CD4-positive, alpha-beta T cell treated with Interleukin-21 for 1 hour (primary cell): ENCODE data around the gene GREM1.

Experiments
- DNase-seq: peaks from one replicate; pipeline ENCODE4 v3.0.0-alpha.2; 2020

GREM1 gene

DNA sequence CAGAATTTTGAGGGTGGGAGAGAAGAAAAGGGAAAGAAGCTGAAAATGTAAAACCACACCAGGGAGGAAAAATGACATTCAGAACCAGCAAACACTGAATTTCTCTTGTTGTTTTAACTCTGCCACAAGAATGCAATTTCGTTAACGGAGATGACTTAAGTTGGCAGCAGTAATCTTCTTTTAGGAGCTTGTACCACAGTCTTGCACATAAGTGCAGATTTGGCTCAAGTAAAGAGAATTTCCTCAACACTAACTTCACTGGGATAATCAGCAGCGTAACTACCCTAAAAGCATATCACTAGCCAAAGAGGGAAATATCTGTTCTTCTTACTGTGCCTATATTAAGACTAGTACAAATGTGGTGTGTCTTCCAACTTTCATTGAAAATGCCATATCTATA is 15.5 kb downstream of the GREM1 start:
- DNase-seq = no peak

DNA sequence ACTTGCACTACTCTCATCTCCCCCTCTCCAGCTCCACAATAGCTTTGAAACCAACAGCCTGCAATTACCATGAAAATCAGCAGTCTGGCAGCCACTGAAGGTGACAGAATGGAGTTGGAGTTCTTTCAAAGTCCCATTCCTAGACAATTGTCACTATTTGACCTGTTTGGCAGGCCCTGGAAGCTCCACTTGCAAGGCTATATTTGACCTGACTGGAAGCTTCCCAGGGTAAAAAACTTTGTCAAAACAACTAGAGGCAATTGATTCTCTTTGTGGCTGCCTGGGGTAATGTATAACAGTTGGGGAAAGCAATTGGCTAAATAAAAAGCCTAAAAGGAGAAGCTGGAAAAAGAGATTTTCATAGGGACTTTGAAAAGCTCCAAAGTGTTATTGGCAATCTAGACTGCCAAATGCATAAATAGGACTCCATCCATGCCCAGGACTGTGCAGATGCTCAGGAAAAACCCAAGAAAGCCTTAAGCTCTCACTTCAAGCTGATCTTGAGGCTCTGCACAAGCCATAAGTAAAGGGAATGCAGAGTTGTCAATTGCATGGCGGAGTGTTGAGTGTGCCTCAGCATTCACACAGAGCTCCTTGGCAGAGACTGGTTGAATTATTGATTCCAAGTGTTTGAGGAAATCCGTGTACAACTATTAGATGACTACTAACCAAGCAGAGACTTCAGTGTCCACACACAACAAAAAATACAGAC is 18.3 kb downstream of the GREM1 start:
- no peak for DNase-seq

DNA sequence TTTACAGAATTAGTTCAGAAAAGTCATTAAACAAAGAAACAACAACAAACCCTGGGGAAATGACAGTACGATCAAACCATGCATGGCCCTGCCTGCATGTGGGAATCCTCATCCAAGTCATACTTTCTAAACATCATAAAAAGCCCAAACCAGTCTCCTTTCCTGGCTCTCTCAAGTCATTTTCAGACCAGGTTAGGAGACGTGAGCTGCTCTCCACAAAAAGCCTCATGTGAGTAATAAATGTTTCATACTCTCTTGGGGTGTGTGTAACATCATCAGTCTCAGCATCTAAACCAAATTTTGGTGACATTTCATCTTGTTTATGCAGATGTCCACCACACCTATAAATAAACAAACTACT is 18.9 kb downstream of the GREM1 start:
- DNase-seq = no peak

DNA sequence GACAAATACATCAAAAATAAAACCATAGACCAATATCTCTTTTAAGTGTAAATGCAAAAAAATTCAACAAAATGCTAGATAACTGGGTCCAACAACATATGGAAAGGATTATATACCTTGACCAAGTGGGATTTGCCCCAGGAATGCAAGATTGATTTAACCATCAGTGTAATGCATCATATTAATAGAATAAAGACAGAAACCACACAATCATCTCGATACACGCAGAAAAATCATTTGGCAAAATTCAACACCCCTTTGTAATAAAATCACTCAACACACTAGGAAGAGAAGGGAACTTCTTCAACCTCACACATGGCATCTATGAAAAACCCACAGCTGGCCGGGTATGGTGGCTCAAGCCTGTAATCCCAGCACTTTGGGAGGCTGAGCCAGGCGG is 19.5 kb downstream of the GREM1 start:
- no peak for DNase-seq

DNA sequence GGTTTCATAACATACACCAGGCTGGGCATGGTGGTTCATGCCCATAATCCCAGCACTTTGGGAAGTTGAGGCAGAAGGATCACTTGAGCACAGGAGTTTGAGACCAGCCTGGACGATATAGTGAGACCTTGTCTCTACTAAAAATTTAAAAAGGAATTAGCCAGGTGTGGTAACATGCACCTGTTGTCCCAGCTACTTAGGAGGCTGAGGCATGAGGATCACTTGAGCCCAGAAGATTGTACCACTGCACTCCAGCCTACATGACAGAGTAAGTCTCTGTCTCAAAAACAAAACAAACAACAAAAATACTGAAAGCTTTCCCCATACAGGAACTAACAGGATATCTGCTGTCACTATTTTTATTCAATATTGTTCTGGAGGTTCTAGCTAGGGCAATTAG is 20.9 kb downstream of the GREM1 start:
- no peak for DNase-seq

DNA sequence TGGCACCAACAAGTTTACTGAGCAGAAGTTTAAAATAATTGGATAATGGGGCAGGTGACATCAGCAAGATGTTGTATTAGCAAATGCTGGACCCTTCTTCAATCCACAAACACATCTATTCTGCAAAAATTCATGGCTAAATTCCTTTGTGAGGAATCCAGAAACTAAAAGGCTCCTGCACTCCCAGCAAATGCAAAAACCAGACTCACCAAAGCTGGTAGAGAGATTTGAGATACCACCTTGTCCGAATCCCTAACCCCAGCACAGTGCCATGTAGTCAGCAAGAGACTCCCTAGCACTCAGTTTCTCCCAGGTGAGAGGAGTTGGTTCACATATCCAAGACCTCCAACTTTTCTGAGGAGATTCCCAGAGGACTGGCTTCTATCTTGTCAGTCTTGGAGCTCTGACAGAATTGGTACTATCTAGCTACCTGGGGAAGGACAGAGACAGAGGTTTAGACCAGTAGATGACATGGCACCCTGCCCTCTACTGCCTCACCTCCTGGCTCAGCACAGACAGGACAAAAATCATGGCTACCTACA is 21.8 kb downstream of the GREM1 start:
- no peak for DNase-seq

DNA sequence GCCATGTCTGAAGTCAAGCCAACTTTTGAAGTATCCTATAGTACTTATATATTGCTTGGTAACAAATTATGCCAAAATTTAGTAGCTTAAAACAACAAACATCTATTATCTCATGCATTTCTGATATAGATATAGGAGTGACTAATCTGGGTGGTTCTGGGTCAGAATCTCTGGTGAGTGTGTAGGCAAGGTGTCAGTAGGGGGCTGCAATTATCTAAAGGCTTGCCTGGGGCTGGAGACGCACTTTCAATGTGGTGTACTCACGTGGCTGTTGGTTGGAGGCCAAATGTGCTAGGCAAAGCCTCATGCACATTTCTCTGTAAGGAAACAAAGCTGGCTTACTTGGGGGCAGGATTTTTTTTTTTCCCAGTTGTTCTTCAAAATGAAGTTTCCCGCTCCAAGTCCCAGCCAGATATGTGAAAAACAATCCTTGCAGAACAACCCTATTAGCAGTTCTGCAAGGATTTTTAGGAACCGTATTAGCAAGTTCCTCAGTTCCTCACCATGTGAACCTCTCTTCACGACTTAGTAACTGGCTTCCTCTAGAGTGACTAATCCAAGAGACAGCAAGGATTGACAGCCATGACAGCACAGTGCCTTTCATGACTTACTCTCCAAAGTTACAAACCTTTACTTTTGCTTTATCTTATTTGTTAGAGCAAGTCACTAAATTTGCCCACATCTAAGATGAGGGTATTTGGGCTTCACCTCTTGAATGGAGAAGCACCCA is 25.8 kb downstream of the GREM1 start:
- no peak for DNase-seq

DNA sequence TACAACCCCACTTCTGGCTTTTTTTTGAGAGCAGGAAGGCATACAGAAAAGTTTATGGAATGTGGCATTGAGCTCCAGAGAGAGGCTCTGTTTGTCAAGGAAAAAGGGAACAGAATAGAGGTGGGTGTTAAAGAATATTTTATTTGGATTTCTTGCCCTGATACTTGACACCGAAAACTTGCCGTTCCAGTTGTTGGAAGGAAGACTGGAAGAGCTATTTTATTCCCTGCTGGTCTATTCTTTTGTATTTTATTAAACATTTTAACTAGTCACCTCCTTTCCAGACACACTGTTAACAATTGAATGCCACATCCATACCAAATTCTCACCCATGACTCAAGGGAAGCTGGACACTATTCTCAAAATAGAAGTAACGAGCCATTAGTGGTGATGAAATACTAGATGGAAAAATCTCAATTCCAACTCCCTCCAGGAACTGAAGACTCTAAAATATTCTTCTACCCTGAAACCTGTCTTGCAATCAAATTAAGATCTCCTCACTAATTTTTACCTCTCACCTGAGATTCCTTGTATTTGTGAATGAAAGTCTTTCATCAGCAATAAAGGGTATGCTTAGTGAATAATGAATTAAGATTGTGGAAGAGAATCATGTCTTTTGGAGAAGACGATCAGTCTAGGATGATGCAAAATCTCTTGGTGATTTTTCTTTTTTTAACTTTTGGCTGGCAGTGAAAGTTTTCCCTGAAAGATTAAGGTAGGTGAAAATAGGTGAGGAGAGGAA is 28.5 kb downstream of the GREM1 start:
- no peak for DNase-seq

DNA sequence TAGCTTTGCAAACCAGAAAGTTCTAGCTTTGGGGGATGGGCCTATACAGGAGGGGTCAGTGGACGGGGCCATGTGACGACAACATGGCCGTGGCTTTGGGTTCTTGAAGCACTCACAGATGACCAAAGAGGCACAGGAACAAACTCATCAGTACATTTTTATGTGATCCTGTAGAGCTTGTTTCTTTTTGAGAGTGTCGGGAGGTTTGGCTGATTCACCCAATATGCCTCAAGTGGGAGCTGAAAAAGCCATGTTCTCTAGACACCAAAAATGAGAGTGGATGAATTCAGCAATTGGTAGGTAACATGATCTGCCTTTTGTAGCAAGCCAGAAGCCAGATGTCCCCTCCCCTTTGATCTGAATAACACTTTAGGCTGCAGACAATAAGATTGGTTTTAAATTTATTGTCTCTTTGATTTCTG is 30.1 kb downstream of the GREM1 start:
- DNase-seq = no peak

DNA sequence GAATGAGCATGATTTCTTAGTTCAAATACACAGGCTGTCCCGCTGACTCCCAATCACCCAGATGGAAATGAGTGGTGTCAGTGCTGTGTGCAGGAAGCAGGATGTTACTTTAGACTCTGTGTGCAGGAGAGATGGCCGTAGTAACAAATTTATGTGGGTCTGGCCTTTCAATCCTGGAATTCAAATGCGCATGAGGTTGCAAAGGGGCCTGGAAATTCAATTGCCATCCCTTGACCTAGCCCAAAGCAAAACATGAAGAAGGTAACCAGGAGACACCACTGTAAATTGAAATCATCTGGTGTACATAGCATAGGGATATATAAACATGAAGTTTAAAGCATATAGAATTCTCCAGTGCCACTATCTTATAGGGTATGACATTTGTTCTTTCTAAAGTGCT is 33.2 kb downstream of the GREM1 start:
- no peak for DNase-seq

DNA sequence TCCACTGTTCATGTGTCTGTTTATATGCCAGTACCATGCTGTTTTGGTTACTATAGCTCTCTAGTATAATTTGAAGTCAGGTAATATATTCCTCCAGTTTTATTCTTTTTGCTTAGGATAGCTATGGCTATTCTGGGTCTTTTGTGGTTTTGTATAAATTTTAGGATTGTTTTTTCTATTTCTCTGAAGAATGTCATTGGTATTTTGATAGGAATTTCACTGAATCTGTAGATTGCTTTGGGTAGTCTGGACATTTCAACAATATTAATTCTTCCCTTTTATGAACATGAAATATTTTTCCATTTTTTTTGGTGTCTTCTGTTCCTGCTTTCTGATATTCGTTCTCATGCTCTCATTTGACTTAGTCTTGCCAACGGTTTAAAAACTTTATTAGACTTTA is 39.6 kb downstream of the GREM1 start:
- no peak for DNase-seq

DNA sequence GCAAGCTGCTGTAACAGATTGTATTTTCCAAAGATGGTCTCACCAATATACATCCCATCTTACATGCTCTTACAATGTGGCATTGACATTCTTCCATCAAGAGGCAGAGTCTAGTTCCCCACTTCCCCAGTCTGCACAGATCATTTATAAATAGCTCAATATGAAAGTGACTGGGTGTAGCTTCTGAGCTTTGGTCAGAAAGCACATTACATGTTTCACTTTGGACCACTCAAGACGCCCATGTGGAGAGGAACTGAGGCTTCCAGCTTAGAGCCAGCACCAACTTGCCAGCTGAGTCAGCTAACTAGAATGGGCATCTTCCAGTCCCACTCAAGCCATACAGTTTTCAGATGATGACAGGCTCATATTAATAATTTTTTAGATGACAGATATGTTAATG is 45.5 kb downstream of the GREM1 start:
- no peak for DNase-seq

DNA sequence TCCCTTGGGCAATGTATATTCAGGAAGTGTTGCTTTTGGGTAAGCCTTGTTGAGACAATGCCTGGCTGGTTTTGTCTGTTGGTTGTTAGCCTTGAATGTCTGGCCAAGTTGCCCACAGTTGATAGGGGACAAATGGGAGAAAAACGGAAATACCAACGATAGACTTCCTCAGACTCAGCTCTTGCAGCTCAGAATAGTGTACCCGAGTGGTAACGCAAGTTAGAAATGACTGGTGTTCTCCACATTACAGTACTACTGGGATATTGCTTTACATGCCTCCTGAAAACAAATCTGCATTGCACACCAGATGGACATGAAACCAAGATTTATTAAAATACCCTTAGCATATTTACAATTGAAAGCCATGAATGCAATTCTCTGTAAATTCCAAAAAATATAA is 47.4 kb downstream of the GREM1 start:
- DNase-seq = no peak

DNA sequence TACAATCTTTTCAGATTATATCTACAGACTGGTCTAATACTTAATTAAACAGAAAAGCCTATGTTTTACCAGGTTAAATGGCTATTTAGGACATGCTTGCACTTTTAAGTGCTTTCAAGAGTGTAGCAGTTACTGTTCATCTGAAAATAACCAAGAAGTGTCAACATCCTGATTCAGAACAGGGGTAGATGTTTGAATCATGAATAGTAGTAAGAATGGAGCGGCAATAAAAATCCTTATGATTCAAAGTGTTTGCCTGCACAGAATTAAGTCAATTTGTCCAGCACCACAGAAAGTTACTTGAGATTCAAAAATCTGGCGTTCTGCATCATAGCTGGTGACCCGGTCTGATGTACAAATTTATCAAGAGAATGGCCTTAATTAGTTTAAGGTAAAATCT is 48.3 kb downstream of the GREM1 start:
- no peak for DNase-seq

DNA sequence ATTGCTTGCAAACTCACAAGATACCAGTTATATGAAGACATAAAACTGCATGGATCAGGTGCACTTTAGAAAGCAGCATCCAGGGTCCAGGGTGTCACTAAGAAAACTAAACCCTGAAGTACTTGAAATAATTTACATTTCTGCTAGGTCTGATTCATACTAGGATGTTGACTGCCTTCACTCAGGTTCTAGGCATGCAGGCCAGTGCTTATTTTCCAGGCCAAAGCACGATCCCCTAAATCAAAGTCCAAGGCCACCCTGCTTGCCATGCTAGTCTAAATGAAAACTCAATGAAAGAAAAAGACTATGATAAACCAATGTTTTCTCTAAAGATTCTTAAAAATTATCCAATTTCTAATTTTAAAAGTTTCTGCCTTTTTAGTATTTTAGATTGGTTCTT is 49.4 kb downstream of the GREM1 start:
- DNase-seq = no peak

DNA sequence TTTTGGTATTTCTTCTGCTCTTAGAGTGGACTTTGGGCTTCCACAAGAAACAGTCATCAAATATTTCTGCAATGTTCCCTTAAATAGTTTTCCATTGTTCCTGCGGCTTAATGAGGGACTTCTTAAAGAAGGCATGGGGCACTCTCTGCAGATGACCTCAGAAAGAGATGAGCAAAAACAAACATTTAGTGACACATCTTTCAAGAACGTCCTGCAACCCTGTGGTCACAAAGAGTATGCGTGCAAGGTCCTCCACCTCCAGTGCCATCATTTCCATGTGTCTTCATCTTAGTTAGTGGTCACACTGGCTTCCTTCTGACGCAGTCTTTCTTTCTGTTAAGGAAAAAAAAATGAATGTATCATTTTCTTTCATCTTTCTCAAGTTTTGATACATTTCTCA is 56.2 kb downstream of the GREM1 start:
- no peak for DNase-seq

DNA sequence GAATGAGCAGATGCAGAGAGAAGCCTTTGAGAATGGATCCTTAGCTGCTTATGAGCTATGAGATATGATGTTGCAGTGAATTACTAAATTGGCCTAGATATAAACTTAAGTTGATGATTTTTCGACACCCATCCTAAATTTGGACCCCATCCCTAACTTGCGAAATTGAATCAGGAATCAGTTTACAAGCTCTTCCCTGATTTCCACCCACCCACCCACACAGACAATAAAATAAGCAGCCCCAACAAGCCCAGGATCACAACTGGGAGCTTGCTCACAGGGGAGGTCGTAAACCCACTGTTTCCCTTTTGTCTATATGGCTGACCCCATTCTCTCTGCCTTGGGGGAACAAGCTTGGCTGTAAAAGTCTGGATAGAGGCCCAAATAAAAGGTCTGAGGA is 57.3 kb downstream of the GREM1 start:
- no peak for DNase-seq

DNA sequence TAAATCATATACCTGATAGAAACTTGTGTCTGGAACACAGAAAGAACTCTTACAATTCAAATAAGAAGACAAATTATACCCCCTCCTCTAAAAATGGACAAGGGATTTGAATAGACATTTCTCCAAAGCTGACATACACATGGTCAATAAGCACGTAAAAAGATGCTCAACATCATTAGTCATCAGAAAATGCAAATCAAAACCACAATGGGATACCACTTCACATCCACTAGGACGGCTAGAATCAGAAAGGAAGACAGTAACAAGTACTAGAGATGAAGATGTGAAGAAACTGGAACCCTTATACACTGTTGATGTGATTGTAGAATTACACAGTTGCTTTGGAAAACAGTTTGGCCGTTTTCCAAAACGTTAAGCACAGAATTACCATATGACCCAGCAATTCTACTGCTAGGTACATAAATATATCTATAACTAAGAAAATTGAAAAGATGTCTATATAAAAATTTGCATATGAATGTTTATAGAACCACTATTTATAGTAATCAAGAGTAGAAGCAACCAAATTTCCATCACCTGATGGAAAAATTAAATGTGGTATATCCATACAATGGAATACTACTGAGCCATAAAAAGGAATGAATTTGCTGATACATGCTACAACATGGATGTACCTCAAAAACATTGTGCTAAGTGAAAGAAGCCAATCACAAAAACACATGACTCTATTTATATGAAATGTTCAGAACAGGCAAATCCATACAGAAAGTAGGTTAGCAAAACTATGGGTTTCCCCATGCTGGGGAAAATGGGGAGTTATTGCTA is 60.8 kb downstream of the GREM1 start:
- no peak for DNase-seq

DNA sequence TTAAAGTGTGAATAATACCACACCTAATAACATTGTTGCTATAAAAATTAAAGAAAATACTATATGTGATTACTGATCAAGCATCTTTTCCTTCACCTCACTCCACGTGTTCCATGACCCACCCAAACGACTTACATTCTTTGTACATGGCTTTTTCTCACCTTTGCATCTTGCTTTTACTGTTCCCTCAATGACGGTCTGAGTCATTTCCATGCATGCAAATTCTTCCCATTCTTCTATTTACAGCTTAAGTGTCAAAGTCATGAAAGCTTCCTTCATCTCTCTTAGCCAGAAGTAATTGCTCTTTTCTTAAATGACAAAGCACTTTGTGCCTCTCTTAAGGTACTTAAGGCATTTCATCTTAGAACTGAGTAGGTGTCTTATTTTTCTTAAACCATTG is 64.0 kb downstream of the GREM1 start:
- no peak for DNase-seq

DNA sequence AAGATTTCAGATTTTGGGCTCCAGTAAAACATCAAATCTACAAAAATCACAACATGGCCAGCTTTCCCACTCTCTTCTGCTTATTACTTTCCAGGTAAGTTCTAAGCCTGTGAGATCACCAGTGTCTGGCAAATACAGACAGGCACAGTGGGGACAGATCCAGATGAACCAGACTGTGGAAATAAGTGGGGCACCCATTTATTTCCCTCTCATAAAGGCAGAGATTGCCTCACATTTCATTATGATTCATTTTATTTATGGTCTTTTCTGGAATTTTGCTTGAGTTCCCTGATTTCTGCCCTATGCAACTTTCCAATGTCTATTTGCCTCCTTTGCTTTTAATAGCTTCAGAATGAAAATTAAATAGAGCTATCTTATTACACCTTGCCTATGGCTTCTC is 66.8 kb downstream of the GREM1 start:
- DNase-seq = no peak

DNA sequence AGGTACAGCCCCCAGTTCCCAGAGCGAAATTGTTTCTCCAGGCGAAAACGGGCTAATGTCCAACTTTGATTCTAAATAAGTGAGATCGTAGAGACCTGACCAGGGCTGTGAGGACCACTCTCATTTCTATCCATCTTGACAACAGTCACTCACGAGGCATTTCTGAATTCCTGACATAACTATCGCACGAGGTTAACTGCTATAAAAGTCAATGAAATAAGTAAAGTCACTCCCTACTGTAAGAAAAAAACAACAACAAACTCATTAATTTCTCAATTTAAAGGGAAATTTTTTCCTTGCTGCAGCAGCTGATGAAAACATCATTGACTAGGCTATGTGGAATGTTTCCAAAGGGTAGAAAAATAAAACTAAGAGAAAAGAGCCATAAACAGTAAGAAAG is 69.1 kb downstream of the GREM1 start:
- no peak for DNase-seq

DNA sequence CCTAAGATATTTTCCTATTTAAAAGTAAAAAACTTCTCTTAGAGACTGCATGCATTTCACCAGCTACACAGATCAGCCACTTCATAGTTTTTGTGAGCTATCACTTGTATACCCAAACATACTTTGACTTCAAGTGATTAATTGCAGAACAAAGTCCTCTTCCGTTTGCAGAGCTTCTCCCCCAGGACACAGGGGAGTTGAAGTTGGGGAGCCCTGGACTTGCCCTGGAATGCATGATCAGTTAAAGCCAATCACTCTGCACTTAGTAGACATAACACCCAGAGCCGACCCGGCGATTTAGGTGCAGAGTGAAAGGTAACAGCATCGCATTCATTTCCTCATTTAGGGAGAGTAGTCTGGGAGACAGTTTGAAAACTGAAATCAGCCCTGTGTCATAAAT is 70.1 kb downstream of the GREM1 start:
- no peak for DNase-seq

DNA sequence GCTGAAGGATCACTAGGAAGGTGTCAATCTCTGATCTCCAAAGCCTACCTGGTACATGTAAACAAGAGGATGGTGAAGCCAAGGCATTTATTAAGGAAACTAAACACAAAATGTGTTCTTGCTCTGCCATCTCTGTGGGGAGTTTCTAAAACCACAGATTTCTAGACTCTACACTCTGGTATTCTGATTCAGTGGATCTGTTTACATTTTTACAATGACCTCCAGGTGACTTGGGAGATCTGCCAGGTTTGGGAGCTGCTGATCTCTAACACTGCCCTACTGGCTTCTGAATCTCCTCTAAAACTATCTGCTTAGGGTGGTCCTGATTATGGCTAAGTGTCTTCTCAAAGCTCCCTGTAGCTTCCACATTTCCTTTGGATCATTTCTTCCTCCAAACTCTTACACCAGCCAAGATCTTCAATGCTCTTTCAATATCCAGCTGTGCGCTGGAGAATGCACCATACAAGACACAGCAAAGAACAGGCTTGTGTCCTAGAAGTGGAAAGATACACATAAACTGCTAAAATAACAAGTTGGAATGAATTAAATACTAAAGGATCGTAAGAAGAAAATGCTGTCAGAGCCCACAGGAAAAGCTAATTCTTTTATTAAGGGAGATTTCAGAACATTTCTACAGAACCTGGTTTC is 72.7 kb downstream of the GREM1 start:
- no peak for DNase-seq
